GM19468 (cell line): ENCODE measurements around the gene LRRC4C.

Experiments
- ATAC-seq: cut with Tn5 transposase; IDR thresholded peaks from one replicate; pipeline ENCODE4 v1.9.1; 2021; ENCODE audit warnings: mild to moderate bottlenecking, moderate library complexity, moderate number of reproducible peaks; ENCODE audit not compliant: unreplicated experiment; ENCODE audit errors: extremely low read depth

The LRRC4C gene

GRCh38 chr11:41419901-41420300 lies 39.6 kb downstream of the LRRC4C start:
- ATAC-seq: no peak

GRCh38 chr11:41414771-41415440 lies 44.5 kb downstream of the LRRC4C start:
- no peak for ATAC-seq

GRCh38 chr11:41413843-41414242 lies 45.6 kb downstream of the LRRC4C start:
- no peak for ATAC-seq

- no peak for ATAC-seq
These were observed 53.6 kb downstream of the LRRC4C start for GRCh38 chr11:41405812-41406211.

- ATAC-seq: no peak
These were observed 55.3 kb downstream of the LRRC4C start for GRCh38 chr11:41404109-41404508.

GRCh38 chr11:41403458-41403857 lies 56.0 kb downstream of the LRRC4C start:
- no peak for ATAC-seq

GRCh38 chr11:41400819-41401382 lies 58.6 kb downstream of the LRRC4C start:
- ATAC-seq: no peak

GRCh38 chr11:41400124-41400523 lies 59.3 kb downstream of the LRRC4C start:
- ATAC-seq: no peak

- no peak for ATAC-seq
These were observed 60.1 kb downstream of the LRRC4C start for GRCh38 chr11:41399323-41399722.

GRCh38 chr11:41398175-41398574 lies 61.3 kb downstream of the LRRC4C start:
- no peak for ATAC-seq

GRCh38 chr11:41394521-41395195 lies 64.8 kb downstream of the LRRC4C start:
- no peak for ATAC-seq

GRCh38 chr11:41392596-41392995 lies 66.9 kb downstream of the LRRC4C start:
- no peak for ATAC-seq

GRCh38 chr11:41389623-41390130 lies 69.8 kb downstream of the LRRC4C start:
- no peak for ATAC-seq

- no peak for ATAC-seq
These were observed 75.1 kb downstream of the LRRC4C start for GRCh38 chr11:41384329-41384728.

- no peak for ATAC-seq
These were observed 75.7 kb downstream of the LRRC4C start for GRCh38 chr11:41383768-41384167.

GRCh38 chr11:41382927-41383326 lies 76.5 kb downstream of the LRRC4C start:
- no peak for ATAC-seq

GRCh38 chr11:41379084-41379483 lies 80.4 kb downstream of the LRRC4C start:
- no peak for ATAC-seq

GRCh38 chr11:41377709-41378394 lies 81.6 kb downstream of the LRRC4C start:
- no peak for ATAC-seq

- no peak for ATAC-seq
These were observed 107.6 kb downstream of the LRRC4C start for GRCh38 chr11:41351825-41352224.

GRCh38 chr11:41346042-41346441 lies 113.4 kb downstream of the LRRC4C start:
- ATAC-seq: no peak
